OCI-LY7 (cell line): ENCODE measurements around the gene STXBP2.

Experiments
- EZH2phosphoT487 ChIP-seq: fragments of 200-600 bp; sonication (generic); IDR thresholded peaks from 2 replicates; pipeline ENCODE4 v1.6.1; 2018; ENCODE audit warnings: low read depth, borderline replicate concordance, mild to moderate bottlenecking, mixed run types, antibody characterized with exemption, low read length, moderate library complexity, mixed read lengths
- TF ChIP-seq, protein P1 (sequence below): fragments of 200-600 bp; sonication (generic); conservative IDR thresholded peaks from 2 replicates; pipeline ENCODE4 v1.5.1; 2014; ENCODE audit warnings: mild to moderate bottlenecking, antibody characterized with exemption, low read length, moderate library complexity, mixed read lengths

DNA sequence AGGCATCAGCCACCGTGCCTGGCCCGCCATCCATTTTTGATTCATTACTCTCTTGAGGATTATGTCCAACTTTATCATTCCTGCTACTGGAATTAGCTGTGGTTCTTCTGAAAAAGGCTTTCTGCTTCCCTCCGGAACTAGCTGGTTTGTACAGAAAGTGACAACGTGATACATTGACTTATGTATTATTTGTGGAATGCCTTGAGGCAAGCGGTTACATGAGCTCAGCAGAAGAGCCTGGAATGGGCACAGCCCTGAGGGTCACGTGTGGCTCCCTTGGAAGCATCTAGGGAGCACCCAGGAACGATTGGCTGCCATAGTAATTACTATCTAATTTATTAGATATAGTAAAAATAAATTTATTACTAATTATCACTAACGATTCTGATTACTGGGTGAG lies 17.5 kb downstream of the STXBP2 start:
- TF ChIP-seq, protein P1, sequence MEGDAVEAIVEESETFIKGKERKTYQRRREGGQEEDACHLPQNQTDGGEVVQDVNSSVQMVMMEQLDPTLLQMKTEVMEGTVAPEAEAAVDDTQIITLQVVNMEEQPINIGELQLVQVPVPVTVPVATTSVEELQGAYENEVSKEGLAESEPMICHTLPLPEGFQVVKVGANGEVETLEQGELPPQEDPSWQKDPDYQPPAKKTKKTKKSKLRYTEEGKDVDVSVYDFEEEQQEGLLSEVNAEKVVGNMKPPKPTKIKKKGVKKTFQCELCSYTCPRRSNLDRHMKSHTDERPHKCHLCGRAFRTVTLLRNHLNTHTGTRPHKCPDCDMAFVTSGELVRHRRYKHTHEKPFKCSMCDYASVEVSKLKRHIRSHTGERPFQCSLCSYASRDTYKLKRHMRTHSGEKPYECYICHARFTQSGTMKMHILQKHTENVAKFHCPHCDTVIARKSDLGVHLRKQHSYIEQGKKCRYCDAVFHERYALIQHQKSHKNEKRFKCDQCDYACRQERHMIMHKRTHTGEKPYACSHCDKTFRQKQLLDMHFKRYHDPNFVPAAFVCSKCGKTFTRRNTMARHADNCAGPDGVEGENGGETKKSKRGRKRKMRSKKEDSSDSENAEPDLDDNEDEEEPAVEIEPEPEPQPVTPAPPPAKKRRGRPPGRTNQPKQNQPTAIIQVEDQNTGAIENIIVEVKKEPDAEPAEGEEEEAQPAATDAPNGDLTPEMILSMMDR = no peak
- TF ChIP-seq EZH2phosphoT487 = no peak
